Liver (tissue), 3 donors: Measurements from ENCODE around the gene RARRES2.

Experiments
- ATF3 ChIP-seq: IDR thresholded peaks from 2 replicates; pipeline ENCODE4 v1.6.1; 2016; ENCODE audit warnings: antibody characterized with exemption
- CTCF ChIP-seq: fragments of 150-350 bp; IDR thresholded peaks from 2 replicates; pipeline ENCODE4 v1.5.1; 2017; ENCODE audit warnings: improper control_type of control experiment, low read depth, low read length; ENCODE audit not compliant: missing input control
- FOXA1 ChIP-seq: IDR thresholded peaks from 2 replicates; pipeline ENCODE4 v1.6.1; 2016; ENCODE audit warnings: antibody characterized with exemption
- JUND ChIP-seq, 2 donors: IDR thresholded peaks; 2 replicates each; pipeline ENCODE4 v1.6.1; 2016; ENCODE audit warnings: antibody characterized with exemption in 2 of 2
- MAX ChIP-seq: IDR thresholded peaks from 2 replicates; pipeline ENCODE4 v1.6.1; 2016; ENCODE audit warnings: antibody characterized with exemption
- RAD21 ChIP-seq, 2 donors: IDR thresholded peaks; 2 replicates each; pipeline ENCODE4 v1.6.1; 2016; ENCODE audit warnings: antibody characterized with exemption in 2 of 2, mild to moderate bottlenecking in 2 of 2
- REST ChIP-seq: IDR thresholded peaks from 2 replicates; pipeline ENCODE4 v1.6.1; 2016; ENCODE audit warnings: antibody characterized with exemption, mild to moderate bottlenecking
- RXRA ChIP-seq, 2 donors: IDR thresholded peaks; 2 replicates each; pipeline ENCODE4 v1.6.1; 2017 to 2018; ENCODE audit warnings: antibody characterized with exemption in 2 of 2, mild to moderate bottlenecking in 1 of 2
- SP1 ChIP-seq: IDR thresholded peaks from 2 replicates; pipeline ENCODE4 v1.6.1; 2018; ENCODE audit warnings: antibody characterized with exemption, mild to moderate bottlenecking
- TAF1 ChIP-seq: conservative IDR thresholded peaks from 2 replicates; pipeline ENCODE4 v1.6.1; 2016; ENCODE audit warnings: antibody characterized with exemption, mild to moderate bottlenecking
- YY1 ChIP-seq: IDR thresholded peaks from 2 replicates; pipeline ENCODE4 v1.6.1; 2016; ENCODE audit warnings: antibody characterized with exemption, mild to moderate bottlenecking
- donor health status: healthy.
- donor health status: healthy.

GRCh38 chr7:150376560-150376959, 35.1 kb upstream of the RARRES2 start:
- TF ChIP-seq ATF3 (no peak), REST (no peak), CTCF (no peak), JUND (IDR thresholded peaks at IDR 0.05) (no peak), YY1 (no peak), RAD21 (IDR thresholded peaks at IDR 0.05) (no peak), MAX (no peak), SP1 (no peak), TAF1 (no peak), FOXA1 (no peak), RXRA (IDR thresholded peaks at IDR 0.05) (no peak)
